Bone marrow (tissue), 2 donors: ENCODE measurements around the gene INTS4.
"Not testable (repeated sequence)": the region's sequence is repeated elsewhere in the genome, so short reads cannot be mapped to it uniquely, and the experiment has no call there.

ENCODE experiments used
- DNase-seq, 2 donors: peaks; one replicate each; lab custom pipeline; 2025; lab: John Stamatoyannopoulos, UW

Gene INTS4

GRCh38 chr11:78022397-78023396 is 28.2 kb upstream of the INTS4 start, which contains the start of gene KCTD14:
Gene KCTD14 (minus strand): TSS chr11:78023276. CDS start chr11:78023249, 27 bp downstream.
- no peak for DNase-seq

- no peak for DNase-seq
These were observed 27.1 kb upstream of the INTS4 start for GRCh38 chr11:78021611-78022010.

GRCh38 chr11:78020246-78020645 is 25.8 kb upstream of the INTS4 start:
- DNase-seq: no peak

GRCh38 chr11:78019808-78020207 is 25.3 kb upstream of the INTS4 start:
- no peak for DNase-seq

- no peak for DNase-seq
These were observed 21.4 kb upstream of the INTS4 start for GRCh38 chr11:78015878-78016277.

GRCh38 chr11:78014937-78015520 is 20.6 kb upstream of the INTS4 start:
- DNase-seq: not testable (repeated sequence)

GRCh38 chr11:78011301-78011700 is 16.8 kb upstream of the INTS4 start:
- DNase-seq: no peak

- no peak for DNase-seq
These were observed 16.3 kb upstream of the INTS4 start for GRCh38 chr11:78010755-78011154.

- no peak for DNase-seq
These were observed 15.8 kb upstream of the INTS4 start for GRCh38 chr11:78010304-78010703.

- no peak for DNase-seq
These were observed 14.6 kb upstream of the INTS4 start for GRCh38 chr11:78009062-78009461.

- peak in 1 of 2 donors; percentile 63 for DNase-seq
These were observed 5.7 kb upstream of the INTS4 start for GRCh38 chr11:78000193-78000592.

GRCh38 chr11:77999446-78000030 is 5.1 kb upstream of the INTS4 start:
- no peak for DNase-seq

- no peak for DNase-seq
These were observed 566 bp downstream of the INTS4 start for GRCh38 chr11:77993902-77994301.

- no peak for DNase-seq
These were observed 3.5 kb downstream of the INTS4 start for GRCh38 chr11:77990981-77991380.

GRCh38 chr11:77986456-77986855 is 8.0 kb downstream of the INTS4 start:
- DNase-seq: not testable (repeated sequence)

GRCh38 chr11:77981346-77981947 is 13.0 kb downstream of the INTS4 start:
- no peak for DNase-seq

- no peak for DNase-seq
These were observed 26.1 kb downstream of the INTS4 start for GRCh38 chr11:77968337-77968736.

GRCh38 chr11:77967753-77968152 is 26.7 kb downstream of the INTS4 start:
- DNase-seq: no peak

GRCh38 chr11:77967121-77967520 is 27.3 kb downstream of the INTS4 start:
- DNase-seq: no peak

GRCh38 chr11:77966338-77966737 is 28.1 kb downstream of the INTS4 start:
- DNase-seq: no peak

- DNase-seq: no peak
These were observed 35.0 kb downstream of the INTS4 start for GRCh38 chr11:77959434-77959833.

- not testable (repeated sequence) for DNase-seq
These were observed 35.8 kb downstream of the INTS4 start for GRCh38 chr11:77958583-77959177.
